Mesenchymal stem cell (in vitro differentiated cells and primary cell): ENCODE data around the gene RAB2B.

Experiments used
- DNase-seq: peaks from one replicate; pipeline ENCODE4 v3.0.0-alpha.2; 2013
- H2AFZ ChIP-seq: one replicate; pipeline ENCODE4 v1.6.1; 2013; ENCODE audit warnings: low read depth, mild to moderate bottlenecking, control low read depth, inconsistent platforms, low read length, moderate library complexity
- H2AK5ac ChIP-seq: 2 replicates; pipeline ENCODE4 v1.6.1; 2013; ENCODE audit warnings: low read length, moderate library complexity, mild to moderate bottlenecking, inconsistent platforms; ENCODE audit not compliant: severe bottlenecking
- H2BK120ac ChIP-seq: one replicate; pipeline ENCODE4 v1.6.1; 2013; ENCODE audit warnings: low read depth, mild to moderate bottlenecking, inconsistent platforms, low read length, moderate library complexity
- H2BK12ac ChIP-seq, 2 experiments: one replicate each; pipeline ENCODE4 v1.6.1; 2013; ENCODE audit warnings: inconsistent platforms in 2 of 2, low read length in 2 of 2, mild to moderate bottlenecking in 2 of 2, moderate library complexity in 2 of 2, control low read depth in 1 of 2
- H2BK15ac ChIP-seq: one replicate; pipeline ENCODE4 v1.6.1; 2013; ENCODE audit warnings: mild to moderate bottlenecking, low read depth, inconsistent platforms; ENCODE audit not compliant: poor library complexity, severe bottlenecking
- H2BK5ac ChIP-seq: 2 replicates; pipeline ENCODE4 v1.6.1; 2013; ENCODE audit warnings: low read depth, mild to moderate bottlenecking, low read length, control low read depth, inconsistent platforms; ENCODE audit not compliant: poor library complexity, severe bottlenecking
- H3K14ac ChIP-seq, 2 experiments: one replicate each; pipeline ENCODE4 v1.6.1; 2013; ENCODE audit warnings: inconsistent platforms in 2 of 2, low read length in 2 of 2, control low read depth in 1 of 2, mild to moderate bottlenecking in 1 of 2, moderate library complexity in 1 of 2
- H3K18ac ChIP-seq, 2 experiments: one replicate each; pipeline ENCODE4 v1.6.1; 2013; ENCODE audit warnings: inconsistent platforms in 2 of 2, low read length in 2 of 2, control low read depth in 1 of 2, low read depth in 1 of 2, mild to moderate bottlenecking in 1 of 2
- H3K23ac ChIP-seq, 2 experiments: one replicate each; pipeline ENCODE4 v1.6.1; 2013; ENCODE audit warnings: inconsistent platforms in 2 of 2, low read length in 2 of 2, mild to moderate bottlenecking in 2 of 2, moderate library complexity in 2 of 2, control low read depth in 1 of 2
- H3K27ac ChIP-seq: 2 replicates; pipeline ENCODE4 v1.5.1; 2013; ENCODE audit warnings: mild to moderate bottlenecking, moderate library complexity, low read length, control low read depth, inconsistent platforms; ENCODE audit not compliant: poor library complexity, severe bottlenecking
- H3K27me3 ChIP-seq, 2 experiments: 2 replicates each; pipeline versions ENCODE4 v1.6.1 to v1.7.0; 2013; ENCODE audit warnings: low read length in 2 of 2, mild to moderate bottlenecking in 2 of 2, moderate library complexity in 2 of 2, control low read depth in 1 of 2, inconsistent platforms in 1 of 2; ENCODE audit not compliant: control insufficient read depth in 1 of 2, insufficient read depth in 1 of 2
- H3K36me3 ChIP-seq, 2 experiments: 2 replicates each; pipeline versions ENCODE4 v1.6.1 to v1.7.0; 2013; ENCODE audit warnings: low read length in 2 of 2, control low read depth in 1 of 2, inconsistent platforms in 1 of 2, low read depth in 1 of 2, mild to moderate bottlenecking in 1 of 2; ENCODE audit not compliant: insufficient read depth in 2 of 2, control insufficient read depth in 1 of 2
- H3K4ac ChIP-seq, 2 experiments: one replicate each; pipeline ENCODE4 v1.6.1; 2013; ENCODE audit warnings: inconsistent platforms in 2 of 2, low read length in 2 of 2, mild to moderate bottlenecking in 2 of 2, moderate library complexity in 2 of 2, control low read depth in 1 of 2, low read depth in 1 of 2
- H3K4me1 ChIP-seq: 2 replicates; pipeline ENCODE4 v1.6.1; 2013; ENCODE audit warnings: low read depth, low read length, control low read depth; ENCODE audit not compliant: control insufficient read depth, insufficient read depth
- H3K4me2 ChIP-seq: 2 replicates; pipeline ENCODE4 v1.6.1; 2013; ENCODE audit warnings: low read length, mild to moderate bottlenecking, inconsistent platforms; ENCODE audit not compliant: poor library complexity, severe bottlenecking
- H3K4me3 ChIP-seq, 2 experiments: 2 replicates each; pipeline versions ENCODE4 v1.5.1 to v1.7.0; 2013; ENCODE audit warnings: low read length in 2 of 2, mild to moderate bottlenecking in 2 of 2, control low read depth in 1 of 2, low read depth in 1 of 2; ENCODE audit not compliant: insufficient read depth in 1 of 2
- H3K79me1 ChIP-seq: replicated peaks from 2 replicates; pipeline ENCODE4 v1.6.1; 2013; ENCODE audit warnings: mild to moderate bottlenecking, control low read depth, low read length, inconsistent platforms; ENCODE audit not compliant: poor library complexity, severe bottlenecking
- H3K9ac ChIP-seq: 2 replicates; pipeline ENCODE4 v1.7.0; 2013; ENCODE audit warnings: mild to moderate bottlenecking, low read length, moderate library complexity
- H3K9me3 ChIP-seq: 2 replicates; pipeline ENCODE4 v1.7.0; 2013; ENCODE audit warnings: mild to moderate bottlenecking, low read length; ENCODE audit not compliant: control insufficient read depth
- H4K8ac ChIP-seq: one replicate; pipeline ENCODE4 v1.6.1; 2013; ENCODE audit warnings: inconsistent platforms, mild to moderate bottlenecking, low read length, moderate library complexity
- H4K91ac ChIP-seq: one replicate; pipeline ENCODE4 v1.6.1; 2013; ENCODE audit warnings: mild to moderate bottlenecking, low read length, inconsistent platforms
- WGBS: methylation state at CpG from one replicate; pipeline ENCODE4 v1.1.7; 2013; ENCODE audit warnings: mixed read lengths; 5-methylcytosine and 5-hydroxymethylcytosine counted together

RAB2B gene

GRCh38 chr14:21476523-21476924 lies 235 bp downstream of the RAB2B start:
- Histone ChIP-seq H3K18ac (peak overlapping the region in 1 of 2 experiments; percentile 81), H4K91ac (no peak overlapping the region), H3K79me1 (peaks cover 7% of the 10 kb centered on the region), H3K14ac (peak overlapping the region in 1 of 2 experiments; percentile 75), H2BK120ac (peak overlapping the region; percentile 49), H2AK5ac (no peak overlapping the region), H4K8ac (peak overlapping the region; percentile 72), H3K4me1 (peaks cover 3% of the 10 kb centered on the region), H3K9me3 (no peaks in the 10 kb centered on the region), H3K4me2 (peak overlapping the region; percentile 59), H3K27ac (peak overlapping the region; percentile 83), H3K23ac (no peak overlapping the region), H3K4ac (peak overlapping the region in 1 of 2 experiments; percentile 77), H2AFZ (no peak overlapping the region), H3K4me3 (peak overlapping the region; percentile 68 to 94), H3K27me3 (no peaks in the 10 kb centered on the region), H3K9ac (peak overlapping the region; percentile 94), H2BK5ac (peak overlapping the region; percentile 83), H3K36me3 (peaks cover 4 to 33% of the 10 kb centered on the region in 2 experiments), H2BK12ac (no peak overlapping the region), H2BK15ac (no peak overlapping the region)
- 0% methylated on average over 22 of the region's 27 CpGs for WGBS
- peak; percentile 84 for DNase-seq

GRCh38 chr14:21475767-21476522 lies 814 bp downstream of the RAB2B start:
- H3K27ac ChIP-seq: peak overlapping the region; percentile 51
- H3K9me3 ChIP-seq: no peaks in the 10 kb centered on the region
- H3K36me3 ChIP-seq: peaks cover 4 to 31% of the 10 kb centered on the region in 2 experiments

GRCh38 chr14:21467616-21468015 lies 9.1 kb downstream of the RAB2B start:
- no peak overlapping the region for H3K23ac ChIP-seq
- H3K27me3 ChIP-seq: no peaks in the 10 kb centered on the region
- H3K9ac ChIP-seq: no peak overlapping the region
- DNase-seq: peak; percentile 42
- H2BK12ac ChIP-seq: no peak overlapping the region
- no peak overlapping the region for H3K4ac ChIP-seq
- no peak overlapping the region for H2AK5ac ChIP-seq
- no peak overlapping the region for H4K91ac ChIP-seq
- no peak overlapping the region for H3K27ac ChIP-seq
- H3K36me3 ChIP-seq: peaks cover 20 to 82% of the 10 kb centered on the region in 2 experiments
- no peak overlapping the region for H3K14ac ChIP-seq
- H3K4me3 ChIP-seq: no peak overlapping the region
- WGBS: no CpG with 5 or more reads among the region's 1 CpG
- no peaks in the 10 kb centered on the region for H3K9me3 ChIP-seq
- H2BK15ac ChIP-seq: no peak overlapping the region
- H3K4me2 ChIP-seq: no peak overlapping the region
- H3K4me1 ChIP-seq: no peaks in the 10 kb centered on the region
- no peak overlapping the region for H2BK120ac ChIP-seq
- no peak overlapping the region for H2AFZ ChIP-seq
- H3K79me1 ChIP-seq: peaks cover 13% of the 10 kb centered on the region
- H3K18ac ChIP-seq: no peak overlapping the region
- no peak overlapping the region for H4K8ac ChIP-seq
- no peak overlapping the region for H2BK5ac ChIP-seq

More at GRCh38 chr14:21475767-21476522, 814 bp downstream of the RAB2B start:
- Histone ChIP-seq H4K91ac (no peak overlapping the region), H2AK5ac (no peak overlapping the region), H3K18ac (no peak overlapping the region), H4K8ac (peak overlapping the region; percentile 72), H3K4ac (no peak overlapping the region), H3K4me2 (peak overlapping the region; percentile 59), H2BK120ac (peak overlapping the region; percentile 49), H2BK15ac (no peak overlapping the region), H3K27me3 (no peaks in the 10 kb centered on the region), H2BK5ac (no peak overlapping the region), H3K4me1 (peaks cover 3% of the 10 kb centered on the region), H3K23ac (no peak overlapping the region), H3K79me1 (peaks cover 10% of the 10 kb centered on the region), H3K9ac (peak overlapping the region; percentile 94), H3K4me3 (peak overlapping the region; percentile 68 to 94), H3K14ac (no peak overlapping the region), H2BK12ac (no peak overlapping the region), H2AFZ (no peak overlapping the region)
- 49% methylated on average over 6 of the region's 10 CpGs for WGBS
- DNase-seq: no peak

- peak within 1 kb of the TSS; percentile 52 for H2BK120ac ChIP-seq
- 3% methylated on average over 32 of the region's 36 CpGs for WGBS
Observed at GRCh38 chr14:21455912-21456667, 20.7 kb downstream of the RAB2B start, which contains the start of gene CHD8. Gene CHD8 (minus strand): TSS chr14:21456123. CDS start chr14:21431643, 24,480 bp downstream.

More at GRCh38 chr14:21455912-21456667, 20.7 kb downstream of the RAB2B start, which contains the start of gene CHD8:
- no peak within 1 kb of the TSS for H2AK5ac ChIP-seq
- H3K79me1 ChIP-seq: no peaks in the 10 kb centered on the region
- peak within 1 kb of the TSS in 1 of 2 experiments; percentile 41 for H3K14ac ChIP-seq
- H4K8ac ChIP-seq: peak within 1 kb of the TSS; percentile 100
- H3K4me1 ChIP-seq: peaks cover 5% of the 10 kb centered on the region
- H3K27me3 ChIP-seq: no peaks in the 10 kb centered on the region
- DNase-seq: peak; percentile 100
- H3K4ac ChIP-seq: peak within 1 kb of the TSS in 1 of 2 experiments; percentile 97
- no peaks in the 10 kb centered on the region for H3K9me3 ChIP-seq
- H3K27ac ChIP-seq: peak within 1 kb of the TSS; percentile 96
- peak within 1 kb of the TSS; percentile 76 for H2AFZ ChIP-seq
- H3K9ac ChIP-seq: peak within 1 kb of the TSS; percentile 100
- peak within 1 kb of the TSS; percentile 95 for H3K4me2 ChIP-seq
- peak within 1 kb of the TSS; percentile 66 to 92 for H3K18ac ChIP-seq
- peak within 1 kb of the TSS; percentile 19 for H2BK5ac ChIP-seq
- no peak within 1 kb of the TSS for H2BK15ac ChIP-seq
- no peak within 1 kb of the TSS for H3K23ac ChIP-seq
- H2BK12ac ChIP-seq: peak within 1 kb of the TSS in 1 of 2 experiments; percentile 42
- peak within 1 kb of the TSS; percentile 87 for H4K91ac ChIP-seq
- H3K36me3 ChIP-seq: peaks cover 7 to 33% of the 10 kb centered on the region in 2 experiments
- peak within 1 kb of the TSS; percentile 87 to 96 for H3K4me3 ChIP-seq
